NB4 (cell line): ENCODE measurements around the gene MEGF11.

ENCODE experiments used
- CTCF ChIP-seq: IDR thresholded peaks from one replicate; pipeline ENCODE4 v1.5.1; 2012; ENCODE audit warnings: low read depth, low read length
- MYC ChIP-seq: IDR thresholded peaks from 2 replicates; pipeline ENCODE4 v1.6.1; 2011; ENCODE audit warnings: low read depth, low read length
- POLR2A ChIP-seq: IDR thresholded peaks from 2 replicates; pipeline ENCODE4 v1.6.1; 2011; ENCODE audit warnings: mild to moderate bottlenecking; ENCODE audit not compliant: insufficient read length; ENCODE audit errors: extremely low read depth

- TF ChIP-seq POLR2A (no peak), CTCF (no peak), MYC (no peak)
Measured at GRCh38 chr15:66001042-66001441, 252.5 kb downstream of the MEGF11 start.
